SK-N-SH treated with all-trans-retinoic acid at 6 μM for 48 hours (cell line): Measurements from ENCODE around the gene ANKS1A.
"Not testable (repeated sequence)": the region's sequence is repeated elsewhere in the genome, so short reads cannot be mapped to it uniquely, and the experiment has no call there.

Experiments used
- BACH2 ChIP-seq: fragments of 250-450 bp; sonication (Bioruptor Pico); IDR thresholded peaks from 2 replicates; pipeline ENCODE4 v1.9.0; 2021; ENCODE audit warnings: mild to moderate bottlenecking, borderline replicate concordance
- CREB5 ChIP-seq: fragments of 250-450 bp; sonication (Bioruptor Pico); IDR thresholded peaks from 2 replicates; pipeline ENCODE4 v1.5.1; 2020; ENCODE audit warnings: low read depth, mild to moderate bottlenecking, moderate library complexity
- CSDC2 ChIP-seq: fragments of 250-450 bp; sonication (Bioruptor Pico); IDR thresholded peaks from 2 replicates; pipeline ENCODE4 v1.5.0; 2020; ENCODE audit warnings: mild to moderate bottlenecking, moderate library complexity
- ESRRG ChIP-seq: fragments of 250-450 bp; sonication (Bioruptor Pico); IDR thresholded peaks from 2 replicates; pipeline ENCODE4 v1.6.1; 2021; ENCODE audit warnings: mild to moderate bottlenecking
- PPARA ChIP-seq: fragments of 250-450 bp; sonication (Bioruptor Pico); IDR thresholded peaks from 2 replicates; pipeline ENCODE4 v1.5.0; 2020; ENCODE audit warnings: mild to moderate bottlenecking, borderline replicate concordance
- RARB ChIP-seq: fragments of 250-450 bp; sonication (Bioruptor Pico); IDR thresholded peaks from 2 replicates; pipeline ENCODE4 v1.8.0; 2021; ENCODE audit warnings: mild to moderate bottlenecking, moderate library complexity
- SNAI2 ChIP-seq: fragments of 250-450 bp; sonication (Bioruptor Pico); IDR thresholded peaks from 2 replicates; pipeline ENCODE4 v1.5.0; 2020; ENCODE audit warnings: mild to moderate bottlenecking, moderate library complexity
- TOX ChIP-seq: fragments of 250-450 bp; sonication (Bioruptor Pico); IDR thresholded peaks from 2 replicates; pipeline ENCODE4 v1.8.0; 2021; ENCODE audit warnings: mild to moderate bottlenecking, moderate library complexity, borderline replicate concordance
- TSHZ2 ChIP-seq: fragments of 250-450 bp; sonication (Bioruptor Pico); IDR thresholded peaks from 2 replicates; pipeline ENCODE4 v1.5.0; 2020; ENCODE audit warnings: mild to moderate bottlenecking, moderate library complexity
- ZFP30 ChIP-seq: fragments of 450-650 bp; formaldehyde crosslinking; IDR thresholded peaks from 2 replicates; pipeline ENCODE4 v1.5.0; 2022; ENCODE audit warnings: mild to moderate bottlenecking, moderate library complexity
- ZNF8 ChIP-seq: fragments of 450-650 bp; formaldehyde crosslinking; IDR thresholded peaks from 2 replicates; pipeline ENCODE4 v1.5.0; 2020; ENCODE audit warnings: mild to moderate bottlenecking, moderate library complexity

GRCh38 chr6:35106061-35106460 is 217.0 kb downstream of the ANKS1A start:
- not testable (repeated sequence) for TF ChIP-seq TOX (CRISPR knock-in tag); ESRRG; TSHZ2 (CRISPR knock-in tag); CSDC2 (CRISPR knock-in tag); CREB5 (CRISPR knock-in tag); PPARA (CRISPR knock-in tag); ZFP30 (CRISPR knock-in tag); RARB; BACH2 (CRISPR knock-in tag); SNAI2 (CRISPR knock-in tag); ZNF8
